Transverse colon (tissue), 4 donors: Measurements from ENCODE around the gene KCNH6.

Experiments used
- CTCF ChIP-seq, 5 experiments: fragments of 200-600 bp in 3 of 5; fragments of 450-650 bp in 2 of 5; sonication (generic) in 3 of 5; IDR thresholded peaks; 1 replicate in 2 of 5; 2 replicates in 3 of 5; pipeline ENCODE4 v1.5.1; 2016 to 2017; ENCODE audit warnings: antibody characterized with exemption in 5 of 5, inconsistent platforms in 3 of 5, mild to moderate bottlenecking in 2 of 5, moderate library complexity in 1 of 5
- POLR2A ChIP-seq: fragments of 450-650 bp; IDR thresholded peaks from one replicate; pipeline ENCODE4 v1.6.1; 2016; ENCODE audit warnings: antibody characterized with exemption, mild to moderate bottlenecking, moderate library complexity
- POLR2AphosphoS5 ChIP-seq, 3 donors: sonication (generic); formaldehyde crosslinking; IDR thresholded peaks; one replicate each; pipeline ENCODE4 v1.6.1; 2016; ENCODE audit warnings: antibody characterized with exemption in 3 of 3

DNA sequence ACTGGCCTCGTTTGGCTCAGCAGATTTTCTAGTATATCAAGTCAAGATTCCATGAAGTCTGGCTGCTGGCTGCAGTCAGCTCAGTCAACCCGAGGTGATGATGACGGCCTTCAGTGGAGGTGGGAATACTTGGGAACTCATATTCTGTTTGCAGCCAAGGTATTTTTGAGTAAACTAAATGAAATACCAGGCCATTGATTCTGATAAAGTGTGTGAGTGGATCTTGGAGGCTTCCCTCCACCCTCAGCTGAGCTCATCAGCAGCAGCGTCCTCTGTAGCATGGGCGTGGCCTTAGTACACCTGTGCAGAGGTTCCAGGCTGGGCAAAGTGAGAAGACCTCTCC lies 55.6 kb downstream of the KCNH6 start:
- TF ChIP-seq POLR2A: no peak
- no peak for TF ChIP-seq CTCF (IDR thresholded peaks at IDR 0.05)
- TF ChIP-seq POLR2AphosphoS5 (IDR thresholded peaks at IDR 0.05): no peak
